HepG2 (cell line): Measurements from ENCODE around the gene DNM1L. TPM values are rescaled to one million over a fixed set of nuclear protein-coding genes. Genes with fewer than 3 reads are reported as not detected.

Experiments
- BCL6 ChIP-seq: IDR thresholded peaks from 2 replicates; pipeline ENCODE4 v1.6.1; 2016; ENCODE audit warnings: missing genetic modification reagents, missing compliant biosample characterization
- HCFC1 ChIP-seq: fragments of 150-350 bp; IDR thresholded peaks from 2 replicates; pipeline ENCODE4 v1.6.1; 2014; ENCODE audit warnings: low read depth, low read length
- MIXL1 ChIP-seq: IDR thresholded peaks from 2 replicates; pipeline ENCODE4 v1.6.1; 2016
- MTF1 ChIP-seq: sonication (generic); formaldehyde crosslinking; IDR thresholded peaks from 2 replicates; pipeline ENCODE4 v1.5.0; 2020; ENCODE audit warnings: missing genetic modification reagents
- MXI1 ChIP-seq: IDR thresholded peaks from 3 replicates; pipeline ENCODE4 v1.6.1; 2012; ENCODE audit warnings: low read depth, low read length, inconsistent platforms, borderline replicate concordance
- NPAS2 ChIP-seq: sonication (generic); formaldehyde crosslinking; IDR thresholded peaks from 2 replicates; pipeline ENCODE4 v1.8.0; 2022; ENCODE audit warnings: mild to moderate bottlenecking, missing genetic modification reagents, borderline replicate concordance
- NR1H2 ChIP-seq: sonication (generic); formaldehyde crosslinking; IDR thresholded peaks from 2 replicates; pipeline ENCODE4 v1.8.1; 2022; ENCODE audit warnings: low read depth, missing genetic modification reagents, borderline replicate concordance
- NR2F6 ChIP-seq, 2 experiments: IDR thresholded peaks; 2 replicates each; pipeline ENCODE4 v1.6.1; 2016; ENCODE audit warnings: antibody characterized with exemption in 1 of 2, mild to moderate bottlenecking in 1 of 2
- SAFB2 ChIP-seq: sonication (generic); formaldehyde crosslinking; IDR thresholded peaks from 2 replicates; pipeline ENCODE4 v1.5.1; 2020; ENCODE audit warnings: missing genetic modification reagents, low read depth, mild to moderate bottlenecking, borderline replicate concordance
- SETDB1 ChIP-seq: sonication (generic); formaldehyde crosslinking; IDR thresholded peaks from 2 replicates; pipeline ENCODE4 v1.5.1; 2020; ENCODE audit warnings: missing genetic modification reagents, mild to moderate bottlenecking, borderline replicate concordance
- ZFP36L2 ChIP-seq: sonication (generic); formaldehyde crosslinking; IDR thresholded peaks from 2 replicates; pipeline ENCODE4 v1.4.0; 2020; ENCODE audit warnings: missing genetic modification reagents
- ZNF350 ChIP-seq: sonication (generic); formaldehyde crosslinking; IDR thresholded peaks from 2 replicates; pipeline ENCODE4 v1.4.0; 2020; ENCODE audit warnings: mild to moderate bottlenecking, low read depth, missing genetic modification reagents, borderline replicate concordance
- ZNF614 ChIP-seq: IDR thresholded peaks from 2 replicates; pipeline ENCODE4 v1.6.1; 2018; ENCODE audit warnings: missing biosample characterization, missing genetic modification reagents, inconsistent platforms, borderline replicate concordance
- ZNF747 ChIP-seq: sonication (generic); formaldehyde crosslinking; IDR thresholded peaks from 2 replicates; pipeline ENCODE4 v1.8.1; 2023; ENCODE audit warnings: missing genetic modification reagents, mild to moderate bottlenecking, borderline replicate concordance
- ZNF761 ChIP-seq: sonication (generic); formaldehyde crosslinking; conservative IDR thresholded peaks from 2 replicates; pipeline ENCODE4 v1.4.0; 2020; ENCODE audit warnings: mild to moderate bottlenecking, missing genetic modification reagents
- polyA plus RNA-seq, 8 experiments: library from polyadenylated mRNA; depleted of rRNA in 3 of 8; stranded (reverse) in 7 of 8; unstranded in 1 of 8; fragments of >200 nt; fragmentation: Illumina TruSeq in 4 of 8; extraction: Trizol in 4 of 8; gene quantifications; 2 replicates each; pipeline versions ENCODE4 v1.2.1 to v1.2.3, GENCODE V29; 2011 to 2016; ENCODE audit warnings: low read depth in 4 of 8, missing spikeins in 1 of 8, mixed read lengths in 1 of 8; ENCODE audit not compliant: insufficient read depth in 1 of 8
- total RNA-seq, 5 experiments: library from RNA; depleted of rRNA; stranded (reverse); fragments of >200 nt; fragmentation: Illumina TruSeq; extraction: Trizol; gene quantifications; 2 replicates each; pipeline ENCODE4 v1.2.3, GENCODE V29; 2016; ENCODE audit warnings: low read depth in 1 of 5
- TF ChIP-seq, protein P1 (sequence below): fragments of 450-650 bp; IDR thresholded peaks from 2 replicates; pipeline ENCODE4 v1.6.1; 2017
- TF ChIP-seq, protein P2 (sequence below): sonication (generic); formaldehyde crosslinking; IDR thresholded peaks from 2 replicates; pipeline ENCODE4 v1.9.0; 2021; ENCODE audit warnings: mild to moderate bottlenecking, missing genetic modification reagents
- TF ChIP-seq, protein P3 (sequence below): sonication (generic); formaldehyde crosslinking; IDR thresholded peaks from 2 replicates; pipeline ENCODE4 v1.4.0; 2020; ENCODE audit warnings: missing genetic modification reagents, low read depth, mild to moderate bottlenecking, borderline replicate concordance

The DNM1L gene
- total and polyA plus RNA-seq, 2 of the 13 experiments (the other 11 are each of a cell fraction or from before 2014, with no cell fraction given): 35.9 to 65.8 TPM

DNA sequence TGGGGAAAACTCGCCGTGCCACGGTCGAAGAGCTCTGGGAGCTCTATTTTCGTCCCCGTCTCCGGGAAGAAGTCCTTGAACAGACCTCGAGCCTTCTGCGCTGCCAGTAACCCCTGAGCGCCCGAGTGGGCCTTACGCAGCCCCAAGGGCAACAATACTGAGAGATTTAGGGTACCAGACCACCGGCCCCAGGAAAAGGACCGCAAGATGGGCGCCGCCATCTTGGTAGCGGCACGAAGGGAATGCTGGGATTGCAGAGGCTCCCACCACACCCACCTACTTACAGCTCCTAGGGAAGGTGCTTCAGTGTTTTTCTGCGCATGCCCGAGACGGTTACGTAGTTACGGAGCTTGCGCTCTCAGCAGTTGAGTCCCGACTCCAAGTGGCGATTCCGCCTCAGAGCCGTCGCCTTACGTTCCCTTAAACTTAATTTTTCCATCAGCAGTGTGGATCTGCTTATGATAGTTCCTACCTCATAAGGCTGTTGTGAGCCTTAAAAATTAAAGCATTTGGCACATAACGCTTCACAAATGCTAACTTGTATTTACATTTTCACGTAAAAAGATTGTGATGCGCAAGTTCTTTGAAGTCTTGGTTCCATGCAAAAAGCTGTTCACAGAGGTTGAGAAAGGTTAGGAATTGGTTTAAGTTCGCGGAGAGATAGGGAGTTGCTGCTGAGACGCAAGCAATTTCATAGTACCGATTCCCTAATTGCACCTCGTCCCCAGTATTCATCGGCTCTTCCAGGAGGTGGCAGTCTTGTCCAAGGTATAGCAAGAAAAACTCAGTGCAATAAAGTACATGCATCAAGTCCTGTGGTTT, 76.8 kb downstream of the DNM1L start, which contains the start of gene YARS2 (continued):
- TF ChIP-seq MXI1 (peak; percentile 34; the same call in 1 of the 3 replicates), ZFP36L2 (no peak), BCL6 (CRISPR knock-in tag) (peak; percentile 38), ZNF761 (CRISPR knock-in tag) (peak; percentile 5; the same call in 1 of the 2 replicates), SAFB2 (CRISPR knock-in tag) (no peak; the same call in 1 of the 2 replicates), NR2F6 (IDR thresholded peaks at IDR 0.05) (no peak), NR2F6 (CRISPR knock-in tag; IDR thresholded peaks at IDR 0.05) (no peak), MTF1 (CRISPR knock-in tag) (no peak), ZNF614 (CRISPR knock-in tag) (no peak), ZNF350 (peak; percentile 18; the same call in 1 of the 2 replicates), SETDB1 (no peak), ZNF747 (CRISPR knock-in tag) (peak; percentile 67; the same call in 1 of the 2 replicates), NPAS2 (CRISPR knock-in tag) (no peak), HCFC1 (no peak), MIXL1 (no peak; the same call in 1 of the 2 replicates), NR1H2 (CRISPR knock-in tag) (no peak)
- TF ChIP-seq, protein P1, sequence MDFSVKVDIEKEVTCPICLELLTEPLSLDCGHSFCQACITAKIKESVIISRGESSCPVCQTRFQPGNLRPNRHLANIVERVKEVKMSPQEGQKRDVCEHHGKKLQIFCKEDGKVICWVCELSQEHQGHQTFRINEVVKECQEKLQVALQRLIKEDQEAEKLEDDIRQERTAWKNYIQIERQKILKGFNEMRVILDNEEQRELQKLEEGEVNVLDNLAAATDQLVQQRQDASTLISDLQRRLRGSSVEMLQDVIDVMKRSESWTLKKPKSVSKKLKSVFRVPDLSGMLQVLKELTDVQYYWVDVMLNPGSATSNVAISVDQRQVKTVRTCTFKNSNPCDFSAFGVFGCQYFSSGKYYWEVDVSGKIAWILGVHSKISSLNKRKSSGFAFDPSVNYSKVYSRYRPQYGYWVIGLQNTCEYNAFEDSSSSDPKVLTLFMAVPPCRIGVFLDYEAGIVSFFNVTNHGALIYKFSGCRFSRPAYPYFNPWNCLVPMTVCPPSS: no peak
- TF ChIP-seq, protein P2, sequence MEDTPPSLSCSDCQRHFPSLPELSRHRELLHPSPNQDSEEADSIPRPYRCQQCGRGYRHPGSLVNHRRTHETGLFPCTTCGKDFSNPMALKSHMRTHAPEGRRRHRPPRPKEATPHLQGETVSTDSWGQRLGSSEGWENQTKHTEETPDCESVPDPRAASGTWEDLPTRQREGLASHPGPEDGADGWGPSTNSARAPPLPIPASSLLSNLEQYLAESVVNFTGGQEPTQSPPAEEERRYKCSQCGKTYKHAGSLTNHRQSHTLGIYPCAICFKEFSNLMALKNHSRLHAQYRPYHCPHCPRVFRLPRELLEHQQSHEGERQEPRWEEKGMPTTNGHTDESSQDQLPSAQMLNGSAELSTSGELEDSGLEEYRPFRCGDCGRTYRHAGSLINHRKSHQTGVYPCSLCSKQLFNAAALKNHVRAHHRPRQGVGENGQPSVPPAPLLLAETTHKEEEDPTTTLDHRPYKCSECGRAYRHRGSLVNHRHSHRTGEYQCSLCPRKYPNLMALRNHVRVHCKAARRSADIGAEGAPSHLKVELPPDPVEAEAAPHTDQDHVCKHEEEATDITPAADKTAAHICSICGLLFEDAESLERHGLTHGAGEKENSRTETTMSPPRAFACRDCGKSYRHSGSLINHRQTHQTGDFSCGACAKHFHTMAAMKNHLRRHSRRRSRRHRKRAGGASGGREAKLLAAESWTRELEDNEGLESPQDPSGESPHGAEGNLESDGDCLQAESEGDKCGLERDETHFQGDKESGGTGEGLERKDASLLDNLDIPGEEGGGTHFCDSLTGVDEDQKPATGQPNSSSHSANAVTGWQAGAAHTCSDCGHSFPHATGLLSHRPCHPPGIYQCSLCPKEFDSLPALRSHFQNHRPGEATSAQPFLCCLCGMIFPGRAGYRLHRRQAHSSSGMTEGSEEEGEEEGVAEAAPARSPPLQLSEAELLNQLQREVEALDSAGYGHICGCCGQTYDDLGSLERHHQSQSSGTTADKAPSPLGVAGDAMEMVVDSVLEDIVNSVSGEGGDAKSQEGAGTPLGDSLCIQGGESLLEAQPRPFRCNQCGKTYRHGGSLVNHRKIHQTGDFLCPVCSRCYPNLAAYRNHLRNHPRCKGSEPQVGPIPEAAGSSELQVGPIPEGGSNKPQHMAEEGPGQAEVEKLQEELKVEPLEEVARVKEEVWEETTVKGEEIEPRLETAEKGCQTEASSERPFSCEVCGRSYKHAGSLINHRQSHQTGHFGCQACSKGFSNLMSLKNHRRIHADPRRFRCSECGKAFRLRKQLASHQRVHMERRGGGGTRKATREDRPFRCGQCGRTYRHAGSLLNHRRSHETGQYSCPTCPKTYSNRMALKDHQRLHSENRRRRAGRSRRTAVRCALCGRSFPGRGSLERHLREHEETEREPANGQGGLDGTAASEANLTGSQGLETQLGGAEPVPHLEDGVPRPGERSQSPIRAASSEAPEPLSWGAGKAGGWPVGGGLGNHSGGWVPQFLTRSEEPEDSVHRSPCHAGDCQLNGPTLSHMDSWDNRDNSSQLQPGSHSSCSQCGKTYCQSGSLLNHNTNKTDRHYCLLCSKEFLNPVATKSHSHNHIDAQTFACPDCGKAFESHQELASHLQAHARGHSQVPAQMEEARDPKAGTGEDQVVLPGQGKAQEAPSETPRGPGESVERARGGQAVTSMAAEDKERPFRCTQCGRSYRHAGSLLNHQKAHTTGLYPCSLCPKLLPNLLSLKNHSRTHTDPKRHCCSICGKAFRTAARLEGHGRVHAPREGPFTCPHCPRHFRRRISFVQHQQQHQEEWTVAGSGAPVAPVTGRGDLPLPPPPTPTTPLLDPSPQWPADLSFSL: no peak
- TF ChIP-seq, protein P3, sequence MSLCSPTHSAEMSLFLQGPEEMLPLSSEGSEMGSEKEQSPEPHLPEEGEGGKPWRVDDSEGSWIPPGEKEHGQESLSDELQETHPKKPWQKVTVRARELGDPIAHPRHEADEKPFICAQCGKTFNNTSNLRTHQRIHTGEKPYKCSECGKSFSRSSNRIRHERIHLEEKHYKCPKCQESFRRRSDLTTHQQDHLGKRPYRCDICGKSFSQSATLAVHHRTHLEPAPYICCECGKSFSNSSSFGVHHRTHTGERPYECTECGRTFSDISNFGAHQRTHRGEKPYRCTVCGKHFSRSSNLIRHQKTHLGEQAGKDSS: 0 out of 2 replicates have a peak, but pooled peaks have one; percentile 63
